ENCODE data around the gene TMEM151B. TPM values are rescaled to one million over a fixed set of nuclear protein-coding genes. Genes with fewer than 3 reads are reported as not detected.

Gene TMEM151B
- total RNA-seq, 2 donors from 2014 or later = not detected

- Histone ChIP-seq H3K36me3 (no peaks in the 10 kb centered on the region), H3K4me3 (no peak overlapping the region), H3K27me3 (replicated peaks; ENCODE audit: insufficient read depth) (no peaks in the 10 kb centered on the region), H3K27ac (no peak overlapping the region), H3K9me3 (no peaks in the 10 kb centered on the region), H3K4me1 (ENCODE audit: control insufficient read depth in 1 of 2, low read depth in 2 of 2) (no peaks in the 10 kb centered on the region)
- DNase-seq (ENCODE audit: low spot score) (no peak), ATAC-seq (ENCODE audit: insufficient number of reproducible peaks, low FRiP score, low read depth) (no peak)
- no peak for TF ChIP-seq CTCF (IDR thresholded peaks at IDR 0.05)
These were observed 83.1 kb downstream of the TMEM151B start for GRCh38 chr6:44353336-44353735.

DNA sequence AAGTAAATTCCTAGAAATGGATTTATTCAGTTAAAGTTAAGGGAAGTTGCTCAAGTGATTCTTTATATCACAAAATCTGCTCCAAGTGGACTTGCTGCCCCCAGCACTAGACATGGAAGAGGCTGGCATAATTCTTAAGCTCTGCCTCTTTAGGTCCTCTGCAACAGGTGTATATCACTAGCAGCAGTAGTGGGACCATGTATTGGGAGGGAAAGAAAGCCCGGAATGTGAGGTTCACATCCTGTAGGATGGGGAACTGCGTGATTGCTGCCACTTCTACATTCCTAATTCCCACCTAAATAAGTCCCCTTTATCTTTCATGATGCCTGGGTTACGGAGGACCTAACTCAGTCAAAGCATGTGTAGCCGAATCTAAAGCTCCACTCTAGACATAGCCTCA is 85.4 kb downstream of the TMEM151B start:
- DNase-seq (ENCODE audit: low spot score) (no peak), ATAC-seq (ENCODE audit: insufficient number of reproducible peaks, low FRiP score, low read depth) (no peak)
- no peaks in the 10 kb centered on the region for H3K9me3 ChIP-seq
- H3K27me3 ChIP-seq (replicated peaks; ENCODE audit: insufficient read depth) = no peaks in the 10 kb centered on the region
- H3K36me3 ChIP-seq = no peaks in the 10 kb centered on the region
- no peak for TF ChIP-seq CTCF (IDR thresholded peaks at IDR 0.05)
- H3K27ac ChIP-seq = no peak overlapping the region
- no peak overlapping the region for H3K4me3 ChIP-seq
- no peaks in the 10 kb centered on the region for H3K4me1 ChIP-seq (ENCODE audit: control insufficient read depth in 1 of 2, low read depth in 2 of 2)

DNA sequence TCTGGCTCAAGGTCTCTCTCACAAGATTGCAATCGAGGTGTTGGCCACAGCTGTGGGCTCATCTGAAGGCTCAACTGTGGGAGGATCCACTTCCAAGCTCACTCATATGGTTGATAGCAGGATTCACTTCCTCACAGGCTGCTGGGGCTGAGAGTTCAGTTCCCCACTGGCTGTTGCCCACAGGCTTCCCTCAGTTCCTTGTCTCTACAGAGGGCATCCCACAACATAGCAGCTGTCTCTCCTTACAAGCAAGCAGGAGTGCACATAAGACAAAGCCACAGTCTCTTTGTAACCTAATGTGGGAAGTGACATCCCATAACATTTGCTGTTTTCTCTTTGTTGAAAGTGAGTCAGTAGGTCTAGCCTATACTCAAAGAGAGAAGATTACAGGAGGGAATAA is 86.2 kb downstream of the TMEM151B start:
- Histone ChIP-seq H3K36me3 (no peaks in the 10 kb centered on the region), H3K27me3 (replicated peaks; ENCODE audit: insufficient read depth) (no peaks in the 10 kb centered on the region), H3K9me3 (no peaks in the 10 kb centered on the region), H3K27ac (no peak overlapping the region), H3K4me1 (ENCODE audit: control insufficient read depth in 1 of 2, low read depth in 2 of 2) (no peaks in the 10 kb centered on the region), H3K4me3 (no peak overlapping the region)
- no peak for TF ChIP-seq CTCF (IDR thresholded peaks at IDR 0.05)
- DNase-seq (ENCODE audit: low spot score) (no peak), ATAC-seq (ENCODE audit: insufficient number of reproducible peaks, low FRiP score, low read depth) (no peak)

Other genes starting within 250 kb of the TMEM151B start
- 10 to 100 TPM; 31.0 to 32.4 TPM for gene MRPL14, start 143.0 kb upstream of the TMEM151B start, total RNA-seq
- 10 to 100 TPM; 21.9 to 43.4 TPM for gene TMEM63B, start 142.9 kb upstream of the TMEM151B start, total RNA-seq
- gene CAPN11, start 111.6 kb upstream of the TMEM151B start, total RNA-seq = not detected
- gene MYMX, start 53.5 kb upstream of the TMEM151B start, total RNA-seq = not detected
- 100 to 1,000 TPM; 132 to 172 TPM for gene SLC29A1, start 46.9 kb upstream of the TMEM151B start, total RNA-seq
- gene HSP90AB1, start 23.3 kb upstream of the TMEM151B start, total RNA-seq = 100 to 1,000 TPM; 405 to 695 TPM
- 10 to 100 TPM; 19.9 to 33.3 TPM for gene SLC35B2, start 12.9 kb upstream of the TMEM151B start, total RNA-seq
- 10 to 100 TPM in 1 of 2 donors, 1 to 10 TPM in 1; 5.5 to 10.6 TPM for gene NFKBIE, start 4.9 kb upstream of the TMEM151B start, total RNA-seq
- gene AARS2, start 42.9 kb downstream of the TMEM151B start, total RNA-seq = 1 to 10 TPM; 6.0 to 8.8 TPM
- gene SPATS1, start 72.2 kb downstream of the TMEM151B start, total RNA-seq = not detected
- 10 to 100 TPM; 19.6 to 21.7 TPM for gene CDC5L, start 117.3 kb downstream of the TMEM151B start, total RNA-seq

Measured in thoracic aorta (tissue), 2 donors.